ENCODE measurements around the gene SPOCK3. TPM values are rescaled to one million over a fixed set of nuclear protein-coding genes. Genes with fewer than 3 reads are reported as not detected.

The SPOCK3 gene
- total and polyA plus RNA-seq, 2 donors (not counting 3 experiments of a cell fraction or from before 2014, with no cell fraction given) = 0.10 TPM; not detected in 1

DNA sequence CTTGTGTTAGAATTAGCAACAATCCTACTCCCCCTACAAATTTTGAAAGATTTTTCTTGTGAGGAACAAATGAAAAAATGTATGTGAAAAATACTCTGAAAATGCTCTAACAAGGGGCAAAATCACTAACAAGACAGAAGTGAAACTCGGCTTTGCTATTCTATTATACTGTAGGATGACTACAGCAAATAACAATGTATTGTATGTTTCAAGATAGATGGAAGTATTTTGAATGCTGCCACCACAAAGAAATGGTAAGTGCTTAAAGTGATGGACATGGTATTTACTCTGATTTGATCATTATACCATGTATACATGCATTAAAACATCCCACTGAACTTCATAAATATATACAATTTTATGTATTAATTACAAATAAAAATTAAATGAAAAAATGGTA, 192.8 kb downstream of the SPOCK3 start:
- Histone ChIP-seq H4K20me1 (replicated peaks; ENCODE audit: control insufficient read depth, extremely low read depth, insufficient read depth, low read length) (no peaks in the 10 kb centered on the region), H3K9me3 (replicated peaks; ENCODE audit: control insufficient read depth, insufficient read depth, low read length) (no peaks in the 10 kb centered on the region), H3K27ac (ENCODE audit: insufficient read depth, low read depth, low read length) (no peak overlapping the region), H2AFZ (ENCODE audit: low read depth, low read length) (no peak overlapping the region), H3K4me3 (replicated peaks in 1 of 3; ENCODE audit: insufficient read depth in 1 of 3, low read depth in 1 of 3, low read length in 3 of 3) (no peak overlapping the region), H3K4me2 (ENCODE audit: insufficient read depth, low read length) (no peak overlapping the region), H3K79me2 (ENCODE audit: control insufficient read depth, insufficient read depth, low read length) (no peaks in the 10 kb centered on the region), H3K27me3 (ENCODE audit: control insufficient read depth in 2 of 2, insufficient read depth in 2 of 2, low read length in 2 of 2) (no peaks in the 10 kb centered on the region), H3K4me1 (ENCODE audit: control insufficient read depth, extremely low read depth, insufficient read depth, low read length) (no peaks in the 10 kb centered on the region), H3K9me1 (replicated peaks; ENCODE audit: control insufficient read depth, extremely low read depth, insufficient read depth, low read length) (no peaks in the 10 kb centered on the region), H3K36me3 (ENCODE audit: control insufficient read depth in 2 of 2, extremely low read depth in 1 of 2, insufficient read depth in 2 of 2, low read length in 2 of 2) (no peaks in the 10 kb centered on the region), H3K9ac (replicated peaks; ENCODE audit: extremely low read depth, insufficient read depth, low read length) (no peak overlapping the region)
- no peak for FAIRE-seq
- no TSS peak for BruUV-seq (replicated peaks)
- ChIA-PET CTCF (no interaction called here), POLR2A (no interaction called here)
- intact Hi-C loops (cut with micrococcal nuclease) (no loop called here), dilution Hi-C loops (cut with MboI; ENCODE audit: extremely low pct_ligation_motif_present, low sequenced_read_pairs) (no loop called here)
- TF ChIP-seq, protein P1, sequence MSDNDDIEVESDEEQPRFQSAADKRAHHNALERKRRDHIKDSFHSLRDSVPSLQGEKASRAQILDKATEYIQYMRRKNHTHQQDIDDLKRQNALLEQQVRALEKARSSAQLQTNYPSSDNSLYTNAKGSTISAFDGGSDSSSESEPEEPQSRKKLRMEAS (IDR thresholded peaks at IDR 0.05; ENCODE audit: insufficient read depth, insufficient read length) = no peak
- TF ChIP-seq GATA2 (IDR thresholded peaks at IDR 0.05; ENCODE audit: insufficient read depth, insufficient read length, low read depth, low read length) (no peak), FOS (IDR thresholded peaks at IDR 0.05; ENCODE audit: borderline replicate concordance, insufficient read depth, low read length) (no peak), MYC (IDR thresholded peaks at IDR 0.05; ENCODE audit: low read depth, low read length) (no peak), POLR2AphosphoS5 (IDR thresholded peaks at IDR 0.05; ENCODE audit: insufficient read depth, low read depth, low read length) (no peak), JUN (IDR thresholded peaks at IDR 0.05; ENCODE audit: borderline replicate concordance, insufficient read depth, insufficient read length, low read depth) (no peak), EZH2 (IDR thresholded peaks at IDR 0.05; ENCODE audit: borderline replicate concordance, low read depth, low read length, severe bottlenecking) (no peak), POLR2A (IDR thresholded peaks at IDR 0.05; ENCODE audit: low read depth, low read length) (no peak)
- TF ChIP-seq, protein P2, sequence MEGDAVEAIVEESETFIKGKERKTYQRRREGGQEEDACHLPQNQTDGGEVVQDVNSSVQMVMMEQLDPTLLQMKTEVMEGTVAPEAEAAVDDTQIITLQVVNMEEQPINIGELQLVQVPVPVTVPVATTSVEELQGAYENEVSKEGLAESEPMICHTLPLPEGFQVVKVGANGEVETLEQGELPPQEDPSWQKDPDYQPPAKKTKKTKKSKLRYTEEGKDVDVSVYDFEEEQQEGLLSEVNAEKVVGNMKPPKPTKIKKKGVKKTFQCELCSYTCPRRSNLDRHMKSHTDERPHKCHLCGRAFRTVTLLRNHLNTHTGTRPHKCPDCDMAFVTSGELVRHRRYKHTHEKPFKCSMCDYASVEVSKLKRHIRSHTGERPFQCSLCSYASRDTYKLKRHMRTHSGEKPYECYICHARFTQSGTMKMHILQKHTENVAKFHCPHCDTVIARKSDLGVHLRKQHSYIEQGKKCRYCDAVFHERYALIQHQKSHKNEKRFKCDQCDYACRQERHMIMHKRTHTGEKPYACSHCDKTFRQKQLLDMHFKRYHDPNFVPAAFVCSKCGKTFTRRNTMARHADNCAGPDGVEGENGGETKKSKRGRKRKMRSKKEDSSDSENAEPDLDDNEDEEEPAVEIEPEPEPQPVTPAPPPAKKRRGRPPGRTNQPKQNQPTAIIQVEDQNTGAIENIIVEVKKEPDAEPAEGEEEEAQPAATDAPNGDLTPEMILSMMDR (IDR thresholded peaks at IDR 0.05; ENCODE audit: extremely low read depth in 1 of 2, insufficient read depth in 1 of 2, low read depth in 1 of 2, low read length in 2 of 2) = no peak
- no peak for DNase-seq (ENCODE audit: low read depth, low spot score)
